H9 (cell line): ENCODE measurements around the gene ABCD3. TPM values are rescaled to one million over a fixed set of nuclear protein-coding genes. Genes with fewer than 3 reads are reported as not detected.

ENCODE experiments used
- DNase-seq: peaks from one replicate; pipeline ENCODE4 v3.0.0-alpha.2; 2017
- H2AFZ ChIP-seq: one replicate; pipeline ENCODE4 v1.6.1; 2013; ENCODE audit warnings: mild to moderate bottlenecking, low read length, control low read depth, moderate library complexity
- H2AK5ac ChIP-seq: 2 replicates; pipeline ENCODE4 v1.6.1; 2013; ENCODE audit warnings: low read length, control low read depth, mixed read lengths; ENCODE audit not compliant: insufficient read length
- H2BK120ac ChIP-seq: one replicate; pipeline ENCODE4 v1.6.1; 2013; ENCODE audit warnings: low read depth, mild to moderate bottlenecking, low read length, control low read depth, inconsistent platforms; ENCODE audit not compliant: poor library complexity, severe bottlenecking
- H2BK12ac ChIP-seq: 2 replicates; pipeline ENCODE4 v1.6.1; 2013; ENCODE audit warnings: low read length, control low read depth, mixed read lengths, low read depth; ENCODE audit not compliant: insufficient read length
- H2BK15ac ChIP-seq: 2 replicates; pipeline ENCODE4 v1.6.1; 2013; ENCODE audit warnings: low read depth, low read length, control low read depth
- H2BK20ac ChIP-seq: one replicate; pipeline ENCODE4 v1.6.1; 2013; ENCODE audit warnings: low read depth, mild to moderate bottlenecking, low read length, control low read depth, inconsistent platforms; ENCODE audit not compliant: poor library complexity, severe bottlenecking
- H2BK5ac ChIP-seq: 2 replicates; pipeline ENCODE4 v1.6.1; 2013; ENCODE audit warnings: low read length, control low read depth, mixed read lengths; ENCODE audit not compliant: insufficient read length
- H3K14ac ChIP-seq: 2 replicates; pipeline ENCODE4 v1.6.1; 2013; ENCODE audit warnings: low read length, control low read depth; ENCODE audit not compliant: insufficient read depth
- H3K18ac ChIP-seq: 2 replicates; pipeline ENCODE4 v1.6.1; 2013; ENCODE audit warnings: low read depth, mild to moderate bottlenecking, mixed read lengths, low read length, control low read depth; ENCODE audit not compliant: insufficient read length
- H3K23ac ChIP-seq: 2 replicates; pipeline ENCODE4 v1.6.1; 2013; ENCODE audit warnings: low read length, control low read depth, mixed read lengths, low read depth; ENCODE audit not compliant: insufficient read length
- H3K23me2 ChIP-seq: 2 replicates; pipeline ENCODE4 v1.6.1; 2013; ENCODE audit warnings: low read depth, mild to moderate bottlenecking, mixed read lengths, low read length, control low read depth; ENCODE audit not compliant: insufficient read length, poor library complexity, severe bottlenecking
- H3K27ac ChIP-seq: 2 replicates; pipeline ENCODE4 v1.5.1; 2013; ENCODE audit warnings: low read length, control low read depth, mixed read lengths, low read depth; ENCODE audit not compliant: insufficient read length
- H3K27me3 ChIP-seq: 2 replicates; pipeline ENCODE4 v1.6.1; 2013; ENCODE audit warnings: low read length, control low read depth, inconsistent platforms; ENCODE audit not compliant: insufficient read depth
- H3K4ac ChIP-seq: 2 replicates; pipeline ENCODE4 v1.6.1; 2013; ENCODE audit warnings: low read depth, mild to moderate bottlenecking, control low read depth, inconsistent platforms, low read length, moderate library complexity
- H3K4me1 ChIP-seq: 2 replicates; pipeline ENCODE4 v1.6.1; 2013; ENCODE audit warnings: low read length, control low read depth, inconsistent platforms; ENCODE audit not compliant: insufficient read depth
- H3K4me2 ChIP-seq: 2 replicates; pipeline ENCODE4 v1.6.1; 2013; ENCODE audit warnings: low read length, control low read depth, mixed read lengths; ENCODE audit not compliant: insufficient read length, insufficient read depth
- H3K56ac ChIP-seq: 2 replicates; pipeline ENCODE4 v1.6.1; 2013; ENCODE audit warnings: low read depth, mild to moderate bottlenecking, mixed read lengths, low read length, control low read depth; ENCODE audit not compliant: insufficient read length
- H3K79me1 ChIP-seq: 2 replicates; pipeline ENCODE4 v1.6.1; 2013; ENCODE audit warnings: low read depth, mild to moderate bottlenecking, moderate library complexity, low read length, control low read depth, inconsistent platforms; ENCODE audit not compliant: insufficient read depth, poor library complexity, severe bottlenecking
- H3K79me2 ChIP-seq: 2 replicates; pipeline ENCODE4 v1.6.1; 2013; ENCODE audit warnings: low read length, control low read depth, inconsistent platforms; ENCODE audit not compliant: insufficient read depth
- H3K9ac ChIP-seq: 2 replicates; pipeline ENCODE4 v1.6.1; 2013; ENCODE audit warnings: low read length, control low read depth, mixed read lengths; ENCODE audit not compliant: insufficient read length; ENCODE audit errors: extremely low read depth
- H3K9me3 ChIP-seq: one replicate; pipeline ENCODE4 v1.6.1; 2013; ENCODE audit warnings: low read depth, low read length, inconsistent platforms; ENCODE audit not compliant: control insufficient read depth
- H3T11ph ChIP-seq: one replicate; pipeline ENCODE4 v1.6.1; 2013; ENCODE audit warnings: mild to moderate bottlenecking, low read length, control low read depth, inconsistent platforms
- H4K20me1 ChIP-seq: one replicate; pipeline ENCODE4 v1.6.1; 2013; ENCODE audit not compliant: control insufficient read depth, insufficient read length, insufficient read depth
- H4K5ac ChIP-seq: 2 replicates; pipeline ENCODE4 v1.6.1; 2013; ENCODE audit warnings: low read depth, mild to moderate bottlenecking, mixed read lengths, low read length, control low read depth; ENCODE audit not compliant: insufficient read length
- H4K8ac ChIP-seq: replicated peaks from 2 replicates; pipeline ENCODE4 v1.6.1; 2013; ENCODE audit warnings: low read length, control low read depth, mixed read lengths, low read depth; ENCODE audit not compliant: insufficient read length
- H4K91ac ChIP-seq: 2 replicates; pipeline ENCODE4 v1.6.1; 2013; ENCODE audit warnings: low read depth, mild to moderate bottlenecking, moderate library complexity, mixed read lengths, low read length, control low read depth; ENCODE audit not compliant: insufficient read length
- H3K27ac Mint-ChIP-seq, 3 experiments: 2 replicates in 2 of 3; 3 replicates in 1 of 3; pipeline ENCODE4 v1.8.0; 2020 to 2021; ENCODE audit warnings: mixed read lengths in 3 of 3, mild to moderate bottlenecking in 1 of 3, moderate library complexity in 1 of 3
- H3K27me3 Mint-ChIP-seq: 2 replicates; pipeline ENCODE4 v1.8.0; 2021; ENCODE audit warnings: low read depth, mild to moderate bottlenecking, moderate library complexity, mixed read lengths
- H3K36me3 Mint-ChIP-seq, 3 experiments: 2 replicates in 2 of 3; 3 replicates in 1 of 3; pipeline ENCODE4 v1.8.0; 2020 to 2021; ENCODE audit warnings: low read depth in 3 of 3, mixed read lengths in 3 of 3; ENCODE audit not compliant: insufficient read depth in 1 of 3
- H3K4me1 Mint-ChIP-seq, 2 experiments: 2 replicates each; pipeline ENCODE4 v1.8.0; 2020; ENCODE audit warnings: mixed read lengths in 2 of 2
- H3K4me3 Mint-ChIP-seq, 2 experiments: 2 replicates in 1 of 2; 3 replicates in 1 of 2; pipeline ENCODE4 v1.8.0; 2020 to 2021; ENCODE audit warnings: mild to moderate bottlenecking in 2 of 2, mixed read lengths in 2 of 2, moderate library complexity in 1 of 2
- H3K9me3 Mint-ChIP-seq, 2 experiments: 2 replicates in 1 of 2; 3 replicates in 1 of 2; pipeline ENCODE4 v1.8.0; 2020; ENCODE audit warnings: mild to moderate bottlenecking in 2 of 2, mixed read lengths in 2 of 2, moderate library complexity in 1 of 2
- CTCF ChIP-seq: fragments of 200-600 bp; sonication (generic); conservative IDR thresholded peaks from 3 replicates; pipeline ENCODE4 v1.8.0; 2021; ENCODE audit warnings: antibody characterized with exemption, mild to moderate bottlenecking
- WGBS: extraction: QIAGEN DNeasy Blood & Tissue Kit; methylation state at CpG from one replicate; pipeline ENCODE4 v1.1.7; 2013; ENCODE audit warnings: missing lambda C conversion rate, low lambda C conversion rate, mixed read lengths; ENCODE audit not compliant: insufficient read length; ENCODE audit errors: extremely low coverage; 5-methylcytosine and 5-hydroxymethylcytosine counted together
- total RNA-seq: library from RNA; stranded (reverse); gene quantifications from 2 replicates; pipeline ENCODE4 v1.2.1, GENCODE V29; 2021

The ABCD3 gene
- total RNA-seq, 1 experiment from 2014 or later = 32.0 TPM

GRCh38 chr1:94540440-94541245, 122.5 kb downstream of the ABCD3 start:
- H2AFZ ChIP-seq = no peak overlapping the region
- no peak for TF ChIP-seq CTCF
- H3K4ac ChIP-seq = no peak overlapping the region
- H3K4me3 Mint-ChIP-seq = peak overlapping the region; percentile 84 to 88
- H3K4me1 ChIP-seq = no peaks in the 10 kb centered on the region
- H3K9me3 ChIP-seq = no peaks in the 10 kb centered on the region
- H3K23ac ChIP-seq = no peak overlapping the region
- no CpG with 5 or more reads among the region's 23 CpGs for WGBS
- H3K27ac ChIP-seq = no peak overlapping the region
- no peak overlapping the region for H3K18ac ChIP-seq
- no peak overlapping the region for H2BK5ac ChIP-seq
- H3K27ac Mint-ChIP-seq = peak overlapping the region in 2 of 3 experiments; percentile 36 to 52; a peak in 2 of 7 replicates
- DNase-seq = no peak
- no peak overlapping the region for H2AK5ac ChIP-seq
- no peak overlapping the region for H2BK20ac ChIP-seq
- no peaks in the 10 kb centered on the region for H3K79me2 ChIP-seq
- H3K56ac ChIP-seq = no peak overlapping the region
- H4K91ac ChIP-seq = no peak overlapping the region
- H3K4me2 ChIP-seq = peak overlapping the region; percentile 95
- peaks cover 17% of the 10 kb centered on the region for H3K23me2 ChIP-seq
- H3K79me1 ChIP-seq = no peaks in the 10 kb centered on the region
- 0 out of 5 replicates have a peak, but pooled peaks cover 0 to 2% of the 10 kb centered on the region in 2 experiments for H3K9me3 Mint-ChIP-seq
- H2BK120ac ChIP-seq = no peak overlapping the region
- H3K14ac ChIP-seq = no peak overlapping the region
- no peak overlapping the region for H4K8ac ChIP-seq
- no peak overlapping the region for H2BK15ac ChIP-seq
- no peak overlapping the region for H3T11ph ChIP-seq
- peak overlapping the region; percentile 42 for H3K9ac ChIP-seq
- H3K36me3 Mint-ChIP-seq = peaks cover 1 to 44% (median 17%) of the 10 kb centered on the region in 3 experiments; a peak in 6 of 7 replicates
- H4K5ac ChIP-seq = no peak overlapping the region
- no peaks in the 10 kb centered on the region for H4K20me1 ChIP-seq
- H2BK12ac ChIP-seq = no peak overlapping the region
- no peaks in the 10 kb centered on the region; the same call in 1 of the 2 replicates for H3K27me3 ChIP-seq
- peaks cover 19% of the 10 kb centered on the region for H3K27me3 Mint-ChIP-seq
- H3K4me1 Mint-ChIP-seq = peaks cover 36 to 47% of the 10 kb centered on the region in 2 experiments
